Measurements from ENCODE around the gene SPIRE1. TPM values are rescaled to one million over a fixed set of nuclear protein-coding genes. Genes with fewer than 3 reads are reported as not detected.

Gene SPIRE1
- total RNA-seq, 2 experiments from 2014 or later, result 2.8 to 4.4 TPM

DNA sequence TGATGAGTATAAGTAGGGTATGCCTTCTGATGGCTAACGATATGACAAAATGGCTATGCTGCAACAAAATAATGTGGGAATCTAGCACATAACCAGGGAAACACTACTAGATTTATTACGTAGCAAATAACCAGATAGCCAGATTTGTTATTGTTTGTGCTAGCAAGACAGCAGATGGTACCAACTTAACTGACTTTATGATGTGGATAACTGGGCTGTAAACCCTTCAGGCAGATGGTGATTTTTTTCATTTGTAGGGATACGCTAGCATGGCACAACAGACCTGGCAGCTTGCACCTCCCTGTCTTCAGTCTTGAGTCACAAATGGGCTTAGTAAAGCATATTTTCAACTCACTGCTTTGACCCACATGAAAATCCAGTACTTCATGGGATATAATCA, 201.5 kb downstream of the SPIRE1 start:
- Mint-ChIP-seq H3K9me3 (no peaks in the 10 kb centered on the region), H3K27ac (no peak overlapping the region), H3K4me3 (no peak overlapping the region), H3K27me3 (no peaks in the 10 kb centered on the region), H3K36me3 (ENCODE audit: low read depth) (no peaks in the 10 kb centered on the region), H3K4me1 (ENCODE audit: low read depth) (no peaks in the 10 kb centered on the region)
- TF ChIP-seq, protein P1, sequence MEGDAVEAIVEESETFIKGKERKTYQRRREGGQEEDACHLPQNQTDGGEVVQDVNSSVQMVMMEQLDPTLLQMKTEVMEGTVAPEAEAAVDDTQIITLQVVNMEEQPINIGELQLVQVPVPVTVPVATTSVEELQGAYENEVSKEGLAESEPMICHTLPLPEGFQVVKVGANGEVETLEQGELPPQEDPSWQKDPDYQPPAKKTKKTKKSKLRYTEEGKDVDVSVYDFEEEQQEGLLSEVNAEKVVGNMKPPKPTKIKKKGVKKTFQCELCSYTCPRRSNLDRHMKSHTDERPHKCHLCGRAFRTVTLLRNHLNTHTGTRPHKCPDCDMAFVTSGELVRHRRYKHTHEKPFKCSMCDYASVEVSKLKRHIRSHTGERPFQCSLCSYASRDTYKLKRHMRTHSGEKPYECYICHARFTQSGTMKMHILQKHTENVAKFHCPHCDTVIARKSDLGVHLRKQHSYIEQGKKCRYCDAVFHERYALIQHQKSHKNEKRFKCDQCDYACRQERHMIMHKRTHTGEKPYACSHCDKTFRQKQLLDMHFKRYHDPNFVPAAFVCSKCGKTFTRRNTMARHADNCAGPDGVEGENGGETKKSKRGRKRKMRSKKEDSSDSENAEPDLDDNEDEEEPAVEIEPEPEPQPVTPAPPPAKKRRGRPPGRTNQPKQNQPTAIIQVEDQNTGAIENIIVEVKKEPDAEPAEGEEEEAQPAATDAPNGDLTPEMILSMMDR (IDR thresholded peaks at IDR 0.05), result no peak
- DNase-seq, result no peak
- POLR2A ChIA-PET, result no interaction called here
- no peak for ATAC-seq
- CTCF ChIA-PET, result no interaction called here
- intact Hi-C loops (cut with micrococcal nuclease), result no loop called here

DNA sequence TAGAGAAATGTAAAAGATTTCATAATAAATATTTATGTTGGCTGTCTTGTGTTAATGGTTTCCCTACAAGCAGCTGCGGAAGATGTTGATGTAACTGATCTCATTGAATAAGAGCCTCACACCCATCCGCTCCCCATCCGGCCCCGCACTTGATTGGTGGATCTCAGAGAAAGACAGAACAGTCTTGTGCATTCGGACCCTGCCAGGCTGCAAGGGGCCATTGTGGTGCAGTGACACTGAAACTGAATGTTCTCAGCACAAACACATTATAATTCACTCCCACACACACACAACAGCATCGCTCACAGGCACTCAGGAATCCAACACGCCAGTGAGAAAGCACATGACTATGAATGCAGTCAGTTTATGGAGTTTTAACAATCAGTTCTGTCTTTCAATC, 202.4 kb downstream of the SPIRE1 start:
- Mint-ChIP-seq H3K4me1 (ENCODE audit: low read depth) (no peaks in the 10 kb centered on the region), H3K36me3 (ENCODE audit: low read depth) (no peaks in the 10 kb centered on the region), H3K27ac (no peak overlapping the region), H3K9me3 (no peaks in the 10 kb centered on the region), H3K27me3 (no peaks in the 10 kb centered on the region), H3K4me3 (no peak overlapping the region)
- no peak for ATAC-seq
- ChIA-PET CTCF (no interaction called here), POLR2A (no interaction called here)
- intact Hi-C loops (cut with micrococcal nuclease), result no loop called here
- DNase-seq, result no peak
- TF ChIP-seq, protein P1 (IDR thresholded peaks at IDR 0.05), result no peak

DNA sequence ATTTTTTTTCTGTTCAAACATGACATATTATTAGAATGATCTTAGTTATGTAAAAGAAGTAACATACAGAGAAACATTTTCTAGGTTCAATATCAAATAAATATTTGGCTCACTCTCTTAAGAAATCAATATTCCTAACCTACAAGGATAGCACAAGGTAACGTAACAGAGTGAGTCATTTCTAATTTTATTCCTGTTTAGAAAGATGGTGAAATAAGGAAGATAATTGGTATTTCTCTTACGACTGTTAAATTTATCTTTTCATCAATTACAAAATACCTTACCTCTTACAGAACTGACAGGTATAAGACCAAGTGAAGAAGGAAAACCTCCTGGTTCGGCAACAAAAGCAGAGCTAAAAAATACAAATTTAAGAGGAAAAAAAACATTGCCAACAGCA, 205.1 kb downstream of the SPIRE1 start:
- no peaks in the 10 kb centered on the region for H3K4me1 Mint-ChIP-seq (ENCODE audit: low read depth)
- no peaks in the 10 kb centered on the region for H3K27me3 Mint-ChIP-seq
- H3K4me3 Mint-ChIP-seq, result no peak overlapping the region
- ATAC-seq (no peak), DNase-seq (no peak)
- H3K36me3 Mint-ChIP-seq (ENCODE audit: low read depth), result no peaks in the 10 kb centered on the region
- POLR2A ChIA-PET, result no interaction called here
- intact Hi-C loops (cut with micrococcal nuclease), result no loop called here
- TF ChIP-seq, protein P1 (IDR thresholded peaks at IDR 0.05), result no peak
- no peaks in the 10 kb centered on the region for H3K9me3 Mint-ChIP-seq
- H3K27ac Mint-ChIP-seq, result no peak overlapping the region
- CTCF ChIA-PET, result interaction anchor here (1.2 kb wide), 1 partner anchor 206 kb away, joined by 3 read pairs; no protein-coding TSS in a partner anchor

DNA sequence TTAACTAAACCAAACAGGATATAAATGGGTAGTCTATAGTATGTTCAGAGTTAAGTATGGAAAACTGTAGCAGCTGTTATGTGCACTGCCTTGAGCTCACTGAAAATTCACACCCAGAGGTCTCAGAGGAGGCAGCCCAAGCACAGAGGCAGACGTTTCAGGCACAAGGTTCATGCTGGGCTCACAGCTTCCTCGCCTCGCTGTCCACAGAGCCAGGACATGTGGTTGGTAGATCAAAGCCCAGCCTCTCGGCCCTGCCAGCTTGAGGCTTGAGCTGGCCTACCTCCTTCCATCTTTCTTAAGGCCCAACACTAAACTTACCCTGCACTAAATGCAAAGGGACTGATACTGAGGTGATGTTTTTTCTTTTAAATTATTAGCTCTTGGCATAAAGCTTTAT, 206.5 kb downstream of the SPIRE1 start:
- no peak for DNase-seq
- no peak for ATAC-seq
- TF ChIP-seq, protein P1 (IDR thresholded peaks at IDR 0.05), result no peak
- H3K36me3 Mint-ChIP-seq (ENCODE audit: low read depth), result no peaks in the 10 kb centered on the region
- no peaks in the 10 kb centered on the region for H3K27me3 Mint-ChIP-seq
- ChIA-PET POLR2A (interaction anchor here (0.7 kb wide), 1 partner anchor 16 kb away, joined by 3 read pairs; no protein-coding TSS in a partner anchor), CTCF (interaction anchor here (1.2 to 1.5 kb wide), 2 partner anchors 9 to 59 kb away, joined by 3 read pairs; no protein-coding TSS in a partner anchor)
- no peaks in the 10 kb centered on the region for H3K9me3 Mint-ChIP-seq
- no peak overlapping the region for H3K27ac Mint-ChIP-seq
- no peak overlapping the region for H3K4me3 Mint-ChIP-seq
- intact Hi-C loops (cut with micrococcal nuclease), result no loop called here
- H3K4me1 Mint-ChIP-seq (ENCODE audit: low read depth), result no peaks in the 10 kb centered on the region

DNA sequence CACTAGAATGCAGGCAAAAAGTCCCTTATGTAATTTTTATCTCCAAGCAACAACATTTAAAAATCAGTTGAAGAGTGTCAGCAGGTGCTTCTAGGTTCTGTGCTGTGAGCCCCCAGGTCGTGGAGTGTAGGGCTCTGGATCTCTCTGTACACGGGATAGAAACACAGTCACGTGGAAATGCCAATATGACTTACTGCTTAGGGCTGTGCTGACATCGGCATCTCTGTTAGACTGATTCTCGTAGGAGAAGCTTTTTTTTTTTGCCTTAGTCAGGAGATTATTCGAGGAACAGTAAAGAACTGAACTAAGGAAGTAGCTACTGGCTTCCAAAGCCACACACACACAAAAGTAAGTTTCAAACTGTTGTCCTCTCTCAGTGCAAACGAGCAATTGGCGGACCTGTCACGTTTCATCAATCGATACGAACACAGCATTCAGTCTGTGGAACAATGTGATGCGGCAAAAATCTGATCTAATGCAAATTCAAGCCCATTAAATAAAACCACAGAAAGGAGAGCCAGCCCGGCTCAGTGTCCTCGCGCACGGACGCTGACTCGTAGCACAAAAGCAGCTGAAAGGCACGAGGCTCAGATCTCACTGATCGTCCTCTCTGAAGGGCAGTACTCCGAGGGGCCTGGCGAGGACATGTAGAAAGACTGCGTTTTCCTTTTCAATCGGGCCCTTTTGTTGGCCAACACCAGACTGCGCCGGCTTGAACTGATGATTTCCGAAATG, 208.7 kb downstream of the SPIRE1 start:
- H3K9me3 Mint-ChIP-seq, result no peaks in the 10 kb centered on the region
- no peak overlapping the region for H3K4me3 Mint-ChIP-seq
- ATAC-seq (no peak), DNase-seq (no peak)
- no peak overlapping the region for H3K27ac Mint-ChIP-seq
- intact Hi-C loops (cut with micrococcal nuclease), result no loop called here
- no peaks in the 10 kb centered on the region for H3K27me3 Mint-ChIP-seq
- TF ChIP-seq, protein P1 (IDR thresholded peaks at IDR 0.05), result no peak
- CTCF ChIA-PET, result no interaction called here
- POLR2A ChIA-PET, result no interaction called here
- H3K4me1 Mint-ChIP-seq (ENCODE audit: low read depth), result no peaks in the 10 kb centered on the region
- no peaks in the 10 kb centered on the region for H3K36me3 Mint-ChIP-seq (ENCODE audit: low read depth)
